HCT116 (cell line): Measurements from ENCODE around the gene SIX6.

Experiments
- CEBPB ChIP-seq: IDR thresholded peaks from 2 replicates; pipeline ENCODE4 v1.6.1; 2012; ENCODE audit warnings: low read depth
- EZH2 ChIP-seq: fragments of 200-600 bp; sonication (generic); IDR thresholded peaks from 2 replicates; pipeline ENCODE4 v1.6.1; 2017; ENCODE audit warnings: antibody characterized with exemption, mixed run types
- EZH2phosphoT487 ChIP-seq: fragments of 200-600 bp; IDR thresholded peaks from 2 replicates; pipeline ENCODE4 v1.6.1; 2018; ENCODE audit warnings: antibody characterized with exemption, borderline replicate concordance
- POLR2A ChIP-seq: IDR thresholded peaks from 2 replicates; pipeline ENCODE4 v1.7.0; 2011; ENCODE audit warnings: borderline replicate concordance; ENCODE audit not compliant: insufficient read depth, insufficient read length; ENCODE audit errors: extremely low read depth
- RAD21 ChIP-seq: IDR thresholded peaks from 2 replicates; pipeline ENCODE4 v1.6.1; 2012; ENCODE audit warnings: low read depth, mild to moderate bottlenecking
- SIN3A ChIP-seq: IDR thresholded peaks from 2 replicates; pipeline ENCODE4 v1.6.1; 2012; ENCODE audit warnings: low read depth
- SP1 ChIP-seq: IDR thresholded peaks from 2 replicates; pipeline ENCODE4 v1.6.1; 2012; ENCODE audit warnings: low read depth
- TCF7L2 ChIP-seq: IDR thresholded peaks from 2 replicates; pipeline ENCODE4 v1.7.0; 2011; ENCODE audit warnings: borderline replicate concordance, inconsistent platforms; ENCODE audit not compliant: insufficient read depth, insufficient read length; ENCODE audit errors: extremely low read depth
- YY1 ChIP-seq: IDR thresholded peaks from 2 replicates; pipeline ENCODE4 v1.6.1; 2011; ENCODE audit warnings: low read length, low read depth, moderate library complexity, mild to moderate bottlenecking; ENCODE audit not compliant: insufficient replicate concordance; ENCODE audit errors: extremely low read depth
- ZFX ChIP-seq: fragments of 450-650 bp; IDR thresholded peaks from 2 replicates; pipeline ENCODE4 v1.6.1; 2017
- ZNF274 ChIP-seq: fragments of 200-500 bp; sonication (Bioruptor generic); IDR thresholded peaks from 2 replicates; pipeline ENCODE4 v1.6.1; 2014; ENCODE audit warnings: mild to moderate bottlenecking, low read depth, low read length, inconsistent platforms
- TF ChIP-seq, protein P1 (sequence below), 3 experiments: fragments of 200-600 bp in 1 of 3; sonication (generic) in 1 of 3; IDR thresholded peaks in 2 of 3; conservative IDR thresholded peaks in 1 of 3; 2 replicates each; pipeline ENCODE4 v1.5.1; 2012 to 2017; ENCODE audit warnings: low read depth in 2 of 3, low read length in 2 of 3, antibody characterized with exemption in 1 of 3, borderline replicate concordance in 1 of 3, control low read depth in 1 of 3, mild to moderate bottlenecking in 1 of 3, mixed read lengths in 1 of 3, mixed run types in 1 of 3, moderate library complexity in 1 of 3; ENCODE audit not compliant: insufficient read depth in 1 of 3
- TF ChIP-seq, protein P2 (sequence below): IDR thresholded peaks from 2 replicates; pipeline ENCODE4 v1.6.1; 2012

DNA sequence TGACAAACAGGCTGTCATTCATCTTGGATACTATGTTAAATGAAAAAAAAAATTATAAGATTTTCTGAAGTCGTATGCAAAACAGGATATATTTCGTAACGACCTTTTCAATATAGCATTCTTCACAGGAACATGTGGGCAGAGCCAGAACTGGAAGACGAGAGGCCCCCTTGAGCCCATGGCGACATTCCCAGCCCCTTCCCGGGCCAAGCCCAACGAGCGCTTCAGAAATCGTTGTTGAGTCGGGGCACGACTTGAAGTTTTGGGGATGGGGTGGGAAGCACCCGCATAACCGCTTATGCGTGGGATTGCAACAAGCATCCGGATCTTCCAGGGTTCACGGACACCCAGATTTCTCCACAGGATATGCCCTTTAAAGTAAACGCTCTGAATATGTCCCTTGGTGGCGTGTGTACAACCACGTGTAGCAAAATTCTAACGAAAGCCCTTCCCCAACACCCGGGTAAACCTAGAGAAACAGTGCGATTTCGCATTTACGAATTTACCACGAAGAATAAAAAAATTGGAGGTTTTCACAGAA lies 23.8 kb upstream of the SIX6 start:
- TF ChIP-seq POLR2A: no peak
- TF ChIP-seq, protein P1, sequence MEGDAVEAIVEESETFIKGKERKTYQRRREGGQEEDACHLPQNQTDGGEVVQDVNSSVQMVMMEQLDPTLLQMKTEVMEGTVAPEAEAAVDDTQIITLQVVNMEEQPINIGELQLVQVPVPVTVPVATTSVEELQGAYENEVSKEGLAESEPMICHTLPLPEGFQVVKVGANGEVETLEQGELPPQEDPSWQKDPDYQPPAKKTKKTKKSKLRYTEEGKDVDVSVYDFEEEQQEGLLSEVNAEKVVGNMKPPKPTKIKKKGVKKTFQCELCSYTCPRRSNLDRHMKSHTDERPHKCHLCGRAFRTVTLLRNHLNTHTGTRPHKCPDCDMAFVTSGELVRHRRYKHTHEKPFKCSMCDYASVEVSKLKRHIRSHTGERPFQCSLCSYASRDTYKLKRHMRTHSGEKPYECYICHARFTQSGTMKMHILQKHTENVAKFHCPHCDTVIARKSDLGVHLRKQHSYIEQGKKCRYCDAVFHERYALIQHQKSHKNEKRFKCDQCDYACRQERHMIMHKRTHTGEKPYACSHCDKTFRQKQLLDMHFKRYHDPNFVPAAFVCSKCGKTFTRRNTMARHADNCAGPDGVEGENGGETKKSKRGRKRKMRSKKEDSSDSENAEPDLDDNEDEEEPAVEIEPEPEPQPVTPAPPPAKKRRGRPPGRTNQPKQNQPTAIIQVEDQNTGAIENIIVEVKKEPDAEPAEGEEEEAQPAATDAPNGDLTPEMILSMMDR (IDR thresholded peaks at IDR 0.05 in 2 of 3, conservative IDR thresholded peaks at IDR 0.05 in 1 of 3; ENCODE audit: borderline replicate concordance in 1 of 3, insufficient read depth in 1 of 3, low read depth in 2 of 3, low read length in 2 of 3): no peak
- no peak for TF ChIP-seq SIN3A
- TF ChIP-seq SP1: no peak
- TF ChIP-seq RAD21: no peak
- no peak for TF ChIP-seq TCF7L2
- TF ChIP-seq EZH2: no peak
- TF ChIP-seq YY1: no peak
- TF ChIP-seq, protein P2, sequence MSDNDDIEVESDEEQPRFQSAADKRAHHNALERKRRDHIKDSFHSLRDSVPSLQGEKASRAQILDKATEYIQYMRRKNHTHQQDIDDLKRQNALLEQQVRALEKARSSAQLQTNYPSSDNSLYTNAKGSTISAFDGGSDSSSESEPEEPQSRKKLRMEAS: no peak
- no peak for TF ChIP-seq ZNF274
- TF ChIP-seq ZFX: no peak
- no peak for TF ChIP-seq EZH2phosphoT487
- no peak for TF ChIP-seq CEBPB
